Stimulated activated CD4-positive, alpha-beta T cell treated with anti-CD3 and anti-CD28 coated beads, TNF-alpha, amount 100 ng/mL, for 48 hours (primary cell): ENCODE data around the gene COMMD3.
"Not testable (repeated sequence)": the region's sequence is repeated elsewhere in the genome, so short reads cannot be mapped to it uniquely, and the experiment has no call there.

Experiments used
- DNase-seq, 3 donors: peaks; one replicate each; pipeline ENCODE4 v3.0.0-alpha.2; 2020; ENCODE audit warnings: low read depth in 3 of 3

The COMMD3 gene

GRCh38 chr10:22338931-22339330 lies 22.7 kb downstream of the COMMD3 start:
- no peak for DNase-seq

GRCh38 chr10:22339761-22340328 lies 23.7 kb downstream of the COMMD3 start:
- DNase-seq, result no peak

GRCh38 chr10:22340329-22341189 lies 24.4 kb downstream of the COMMD3 start:
- DNase-seq, result no peak

- no peak for DNase-seq
Measured at GRCh38 chr10:22341190-22341925, 25.2 kb downstream of the COMMD3 start.

GRCh38 chr10:22341926-22342196 lies 25.7 kb downstream of the COMMD3 start:
- DNase-seq, result no peak

- no peak for DNase-seq
Measured at GRCh38 chr10:22342421-22342820, 26.2 kb downstream of the COMMD3 start.

GRCh38 chr10:22343731-22344130 lies 27.5 kb downstream of the COMMD3 start:
- DNase-seq, result no peak

GRCh38 chr10:22344249-22344648 lies 28.1 kb downstream of the COMMD3 start:
- DNase-seq, result no peak

- DNase-seq, result no peak
Measured at GRCh38 chr10:22344781-22345300, 28.7 kb downstream of the COMMD3 start.

- DNase-seq, result peak in 1 of 3 donors; percentile 50
Measured at GRCh38 chr10:22345301-22346095, 29.3 kb downstream of the COMMD3 start, which contains the start of gene SPAG6. Gene SPAG6, plus strand, starts transcription at chr10:22345496. Its CDS starts 116 bp downstream, at chr10:22345612.

- no peak for DNase-seq
Measured at GRCh38 chr10:22346096-22346661, 30.0 kb downstream of the COMMD3 start.

GRCh38 chr10:22349755-22350154 lies 33.6 kb downstream of the COMMD3 start:
- DNase-seq, result no peak

GRCh38 chr10:22351131-22351703 lies 35.0 kb downstream of the COMMD3 start:
- no peak for DNase-seq

GRCh38 chr10:22356324-22356873 lies 40.2 kb downstream of the COMMD3 start:
- no peak for DNase-seq

GRCh38 chr10:22357770-22358169 lies 41.6 kb downstream of the COMMD3 start:
- DNase-seq, result not testable (repeated sequence)

- DNase-seq, result no peak
Measured at GRCh38 chr10:22363305-22363704, 47.1 kb downstream of the COMMD3 start.

- no peak for DNase-seq
Measured at GRCh38 chr10:22364407-22365140, 48.4 kb downstream of the COMMD3 start.

GRCh38 chr10:22365233-22365632 lies 49.0 kb downstream of the COMMD3 start:
- no peak for DNase-seq

GRCh38 chr10:22365644-22366434 lies 49.7 kb downstream of the COMMD3 start:
- no peak for DNase-seq
